Activated T-helper 2 cell treated with anti-CD3 and anti-CD28 coated beads, Interferon-gamma antibody, Interleukin-2, Interleukin-4, amounts not matched to agents 10 μg/mL and 5 μg/mL and 100 μg/mL, durations not matched to agents 14 hours and 24 hours and 36 hours (primary cell): ENCODE data around the gene RUNX2. TPM values are rescaled to one million over a fixed set of nuclear protein-coding genes. Genes with fewer than 3 reads are reported as not detected.
A peak's percentile ranks its signal among the peaks of the same experiment; 100 is the strongest.

Experiments
- DNase-seq: peaks from one replicate; pipeline ENCODE4 v3.0.0; 2021; ENCODE audit warnings: low spot score
- H3K27ac Mint-ChIP-seq: one replicate; pipeline ENCODE4 v1.8.0; 2021; ENCODE audit warnings: mixed read lengths
- H3K27me3 Mint-ChIP-seq: one replicate; pipeline ENCODE4 v1.8.0; 2021; ENCODE audit warnings: low read depth, mixed read lengths
- H3K36me3 Mint-ChIP-seq: one replicate; pipeline ENCODE4 v1.8.0; 2021; ENCODE audit warnings: low read depth, mixed read lengths
- H3K4me1 Mint-ChIP-seq: one replicate; pipeline ENCODE4 v1.8.0; 2021; ENCODE audit warnings: low read depth, mixed read lengths
- H3K4me3 Mint-ChIP-seq: one replicate; pipeline ENCODE4 v1.8.0; 2021; ENCODE audit warnings: low read depth, mild to moderate bottlenecking, moderate library complexity, mixed read lengths
- H3K9me3 Mint-ChIP-seq: one replicate; pipeline ENCODE4 v1.8.0; 2021; ENCODE audit warnings: mixed read lengths
- intact Hi-C: fragments of 100-400 bp; cut with micrococcal nuclease; formaldehyde crosslinking; loops from one replicate; pipeline ENCODE4 v1.15.1; 2023
- total RNA-seq: library from RNA; stranded (reverse); gene quantifications from 2 replicates; pipeline ENCODE4 v1.2.3, GENCODE V29; 2022

RUNX2 gene
- total RNA-seq, 1 donor from 2014 or later, result 60.8 TPM

DNA sequence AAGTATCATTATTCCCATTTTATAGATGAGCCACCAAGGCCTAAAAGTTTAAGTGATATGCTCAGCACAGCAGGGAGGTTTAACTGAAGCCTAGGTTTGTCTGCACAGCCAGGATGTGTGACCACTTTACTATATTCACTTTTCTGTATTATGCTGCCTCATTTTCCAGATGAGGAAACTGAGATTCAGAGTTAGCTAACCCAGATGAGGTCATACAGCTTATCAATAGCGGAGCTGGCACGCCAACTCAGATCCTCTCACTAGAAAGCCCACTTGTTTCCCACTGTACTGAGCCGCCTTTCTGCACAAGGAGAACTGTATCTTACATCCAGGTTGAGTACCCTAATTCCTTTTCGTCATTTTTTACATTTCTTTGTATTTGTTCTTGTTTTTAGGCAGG lies 181.3 kb downstream of the RUNX2 start:
- Mint-ChIP-seq H3K27ac (peak overlapping the region; percentile 14), H3K36me3 (peaks cover 83% of the 10 kb centered on the region), H3K4me1 (peaks cover 38% of the 10 kb centered on the region), H3K9me3 (no peaks in the 10 kb centered on the region), H3K4me3 (no peak overlapping the region), H3K27me3 (no peaks in the 10 kb centered on the region)
- intact Hi-C loops, result no loop called here
- DNase-seq, result no peak

GRCh38 chr6:45512717-45513116 lies 184.6 kb downstream of the RUNX2 start:
- Mint-ChIP-seq H3K36me3 (peaks cover 77% of the 10 kb centered on the region), H3K4me1 (peaks cover 19% of the 10 kb centered on the region), H3K9me3 (no peaks in the 10 kb centered on the region), H3K27me3 (no peaks in the 10 kb centered on the region), H3K4me3 (no peak overlapping the region), H3K27ac (peak overlapping the region; percentile 10)
- intact Hi-C loops, result no loop called here
- no peak for DNase-seq

DNA sequence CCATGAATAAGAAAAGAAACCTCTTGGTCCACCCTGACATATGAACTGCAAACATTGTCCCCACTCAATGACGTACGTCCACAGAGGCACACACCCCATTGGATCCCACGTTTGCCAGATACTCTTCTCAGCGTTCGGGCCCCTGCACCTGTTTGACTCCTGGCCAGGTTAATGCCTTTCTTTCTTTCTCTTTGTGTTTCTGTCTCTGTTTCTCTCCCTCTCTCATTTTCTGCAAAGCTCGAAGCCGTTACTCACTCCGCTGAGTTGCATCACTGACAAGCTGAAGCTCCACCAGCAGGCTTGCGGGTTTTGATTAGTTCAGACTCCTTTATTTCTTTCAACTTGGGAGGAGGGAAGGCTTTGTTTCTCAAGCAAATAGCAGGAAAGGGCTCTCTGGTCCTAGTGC lies 185.1 kb downstream of the RUNX2 start:
- no peak overlapping the region for H3K4me3 Mint-ChIP-seq

DNA sequence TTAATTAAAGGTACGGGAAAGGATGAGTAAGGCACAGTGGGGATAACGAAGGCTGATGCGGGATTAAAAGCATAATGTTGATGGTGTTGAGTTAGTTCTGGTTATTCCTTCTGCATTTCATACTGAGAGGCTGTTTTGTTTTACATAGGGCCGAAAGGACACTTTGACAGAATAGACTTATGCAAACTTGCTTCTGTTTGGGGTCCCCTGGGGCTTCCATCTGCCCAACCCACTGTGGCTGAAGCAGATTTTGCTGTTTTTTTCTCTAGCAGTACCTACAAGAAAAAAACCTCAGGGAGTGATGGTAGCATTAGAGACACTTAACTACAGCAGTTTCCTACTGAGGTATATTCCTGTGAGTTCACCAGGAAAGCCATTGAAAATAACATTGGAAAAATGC lies 185.7 kb downstream of the RUNX2 start:
- no peaks in the 10 kb centered on the region for H3K9me3 Mint-ChIP-seq
- H3K27ac Mint-ChIP-seq, result no peak overlapping the region
- intact Hi-C loops, result no loop called here
- no peak overlapping the region for H3K4me3 Mint-ChIP-seq
- H3K4me1 Mint-ChIP-seq, result peaks cover 26% of the 10 kb centered on the region
- no peaks in the 10 kb centered on the region for H3K27me3 Mint-ChIP-seq
- DNase-seq, result no peak
- H3K36me3 Mint-ChIP-seq, result peaks cover 81% of the 10 kb centered on the region

More for the DNA sequence above, 185.1 kb downstream of the RUNX2 start:
- intact Hi-C loops, result no loop called here
- Mint-ChIP-seq H3K27ac (no peak overlapping the region), H3K36me3 (peaks cover 79% of the 10 kb centered on the region), H3K27me3 (no peaks in the 10 kb centered on the region), H3K9me3 (no peaks in the 10 kb centered on the region), H3K4me1 (peaks cover 21% of the 10 kb centered on the region)
- no peak for DNase-seq

GRCh38 chr6:45514454-45515230 lies 186.5 kb downstream of the RUNX2 start:
- intact Hi-C loops, result no loop called here
- Mint-ChIP-seq H3K4me3 (no peak overlapping the region), H3K27me3 (no peaks in the 10 kb centered on the region), H3K4me1 (peaks cover 25% of the 10 kb centered on the region), H3K9me3 (no peaks in the 10 kb centered on the region), H3K27ac (peak overlapping the region; percentile 28), H3K36me3 (peaks cover 83% of the 10 kb centered on the region)
- no peak for DNase-seq

- H3K36me3 Mint-ChIP-seq, result peaks cover 87% of the 10 kb centered on the region
- H3K27me3 Mint-ChIP-seq, result no peaks in the 10 kb centered on the region
- H3K4me1 Mint-ChIP-seq, result peaks cover 43% of the 10 kb centered on the region
- intact Hi-C loops, result no loop called here
- H3K4me3 Mint-ChIP-seq, result no peak overlapping the region
- no peak overlapping the region for H3K27ac Mint-ChIP-seq
- H3K9me3 Mint-ChIP-seq, result no peaks in the 10 kb centered on the region
- DNase-seq, result no peak
These were observed 190.0 kb downstream of the RUNX2 start for GRCh38 chr6:45518013-45518720.

DNA sequence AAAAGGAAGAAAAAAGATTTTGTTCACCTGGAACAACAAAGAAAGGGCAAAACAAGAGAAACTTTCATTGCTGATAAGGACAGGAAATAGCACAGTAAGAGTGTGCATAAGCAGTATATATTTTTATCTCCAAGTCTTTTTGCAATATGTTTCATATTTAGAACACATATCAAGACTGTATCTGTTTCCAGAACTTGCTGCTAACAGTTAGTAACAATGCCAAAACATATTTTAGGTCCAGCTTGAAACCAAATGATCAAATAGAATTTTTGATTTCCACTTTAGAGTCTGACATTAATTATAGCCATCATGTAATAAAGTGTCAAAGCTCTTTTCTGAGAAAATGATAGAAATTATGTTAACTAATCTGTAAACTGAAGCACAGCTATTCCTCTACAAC lies 193.1 kb downstream of the RUNX2 start:
- DNase-seq, result no peak
- intact Hi-C loops, result no loop called here
- Mint-ChIP-seq H3K27ac (peak overlapping the region; percentile 48), H3K4me1 (peaks cover 41% of the 10 kb centered on the region), H3K36me3 (peaks cover 84% of the 10 kb centered on the region), H3K9me3 (no peaks in the 10 kb centered on the region), H3K27me3 (no peaks in the 10 kb centered on the region), H3K4me3 (no peak overlapping the region)

- Mint-ChIP-seq H3K4me1 (peaks cover 39% of the 10 kb centered on the region), H3K9me3 (peaks cover 7% of the 10 kb centered on the region), H3K27ac (peak overlapping the region; percentile 44), H3K36me3 (peaks cover 89% of the 10 kb centered on the region), H3K4me3 (no peak overlapping the region), H3K27me3 (no peaks in the 10 kb centered on the region)
- DNase-seq, result no peak
- intact Hi-C loops, result no loop called here
These were observed 194.4 kb downstream of the RUNX2 start for GRCh38 chr6:45522486-45522885.

DNA sequence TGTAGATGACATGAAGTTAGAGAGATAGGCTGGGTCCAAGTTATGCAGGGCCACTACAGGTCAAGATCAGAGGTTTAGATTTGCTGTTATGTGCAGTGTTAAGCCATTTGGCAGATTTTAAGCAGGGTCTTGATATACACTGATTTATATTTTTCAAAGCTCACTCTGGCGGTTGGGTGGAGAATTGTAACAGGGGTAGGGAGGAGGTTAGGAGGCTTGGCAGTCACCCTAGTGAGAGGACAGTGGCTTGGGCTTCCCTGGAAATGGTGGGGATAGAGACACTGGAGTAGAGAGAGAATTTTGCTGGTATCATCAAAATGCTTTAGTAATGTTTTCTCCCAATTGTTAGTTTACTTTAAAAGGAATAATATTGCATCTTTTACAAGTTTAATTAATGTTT lies 199.1 kb downstream of the RUNX2 start:
- Mint-ChIP-seq H3K27me3 (no peaks in the 10 kb centered on the region), H3K36me3 (peaks cover 86% of the 10 kb centered on the region), H3K9me3 (peaks cover 11% of the 10 kb centered on the region), H3K4me1 (peaks cover 28% of the 10 kb centered on the region), H3K27ac (no peak overlapping the region), H3K4me3 (no peak overlapping the region)
- intact Hi-C loops, result no loop called here
- no peak for DNase-seq

GRCh38 chr6:45531999-45532595 lies 204.0 kb downstream of the RUNX2 start:
- intact Hi-C loops, result no loop called here
- H3K9me3 Mint-ChIP-seq, result peaks cover 7% of the 10 kb centered on the region
- peak overlapping the region; percentile 22 for H3K27ac Mint-ChIP-seq
- peaks cover 89% of the 10 kb centered on the region for H3K36me3 Mint-ChIP-seq
- H3K27me3 Mint-ChIP-seq, result no peaks in the 10 kb centered on the region
- H3K4me1 Mint-ChIP-seq, result peaks cover 50% of the 10 kb centered on the region
- no peak overlapping the region for H3K4me3 Mint-ChIP-seq
- DNase-seq, result no peak

GRCh38 chr6:45532721-45533210 lies 204.6 kb downstream of the RUNX2 start:
- H3K4me3 Mint-ChIP-seq, result no peak overlapping the region
- DNase-seq, result no peak
- H3K27me3 Mint-ChIP-seq, result no peaks in the 10 kb centered on the region
- peaks cover 1% of the 10 kb centered on the region for H3K9me3 Mint-ChIP-seq
- peak overlapping the region; percentile 22 for H3K27ac Mint-ChIP-seq
- H3K4me1 Mint-ChIP-seq, result peaks cover 46% of the 10 kb centered on the region
- peaks cover 89% of the 10 kb centered on the region for H3K36me3 Mint-ChIP-seq
- intact Hi-C loops, result no loop called here

DNA sequence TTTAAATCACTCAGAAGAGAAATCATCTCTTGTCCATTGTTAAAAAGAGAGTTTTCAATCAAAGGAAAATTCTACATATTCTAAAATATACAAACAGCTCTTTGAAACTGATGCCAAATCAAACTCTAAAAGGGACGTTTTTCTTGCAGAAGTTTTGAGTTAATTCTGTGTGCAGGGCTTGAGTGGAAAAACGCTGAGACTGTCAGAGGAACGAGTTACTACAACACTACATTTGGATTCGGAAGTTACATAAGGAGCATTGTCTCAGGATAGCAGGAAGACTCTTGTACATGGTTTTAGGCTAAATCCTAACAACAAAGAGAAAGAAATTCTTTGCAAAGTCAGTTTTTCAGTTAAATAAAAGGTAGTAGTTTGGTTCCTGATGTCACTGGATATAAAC lies 205.3 kb downstream of the RUNX2 start:
- Mint-ChIP-seq H3K4me3 (no peak overlapping the region), H3K4me1 (peaks cover 50% of the 10 kb centered on the region), H3K27ac (no peak overlapping the region), H3K9me3 (no peaks in the 10 kb centered on the region), H3K36me3 (peaks cover 89% of the 10 kb centered on the region), H3K27me3 (no peaks in the 10 kb centered on the region)
- intact Hi-C loops, result no loop called here
- DNase-seq, result no peak

GRCh38 chr6:45535933-45536332 lies 207.8 kb downstream of the RUNX2 start:
- no peak for DNase-seq
- Mint-ChIP-seq H3K4me3 (no peak overlapping the region), H3K4me1 (peaks cover 57% of the 10 kb centered on the region), H3K36me3 (peaks cover 90% of the 10 kb centered on the region), H3K27me3 (no peaks in the 10 kb centered on the region), H3K27ac (peak overlapping the region; percentile 35), H3K9me3 (no peaks in the 10 kb centered on the region)
- intact Hi-C loops, result no loop called here
